MCF 10A (cell line): ENCODE data around the gene DENND5A. TPM values are rescaled to one million over a fixed set of nuclear protein-coding genes. Genes with fewer than 3 reads are reported as not detected.

Source experiments
- Bru-seq: library from RNA; stranded (reverse); fragments of 400-500 nt; gene quantifications from one replicate; lab custom pipeline; 2021; lab: Mats Ljungman, UMichigan
- BruChase-seq, 2 experiments: library from RNA; stranded (reverse); fragments of 400-500 nt; gene quantifications; one replicate each; lab custom pipeline; 2021; lab: Mats Ljungman, UMichigan
- BruUV-seq: library from RNA; stranded (reverse); fragments of 400-500 nt; replicated peaks from 2 replicates; lab custom pipeline; 2021; lab: Mats Ljungman, UMichigan
- CTCF ChIA-PET: fragments of 300-600 bp; sonication (Branson Sonifier 250); formaldehyde crosslinking; extraction: SDS; loops from one replicate; lab custom pipeline; 2021; ENCODE audit warnings: antibody characterized with exemption, inconsistent platforms; lab: Yijun Ruan, JAX
- POLR2A ChIA-PET: fragments of 300-600, 350-650 bp; sonication (Branson Sonifier 250); formaldehyde crosslinking; extraction: SDS; loops from one replicate; lab custom pipeline; 2020; ENCODE audit warnings: antibody characterized with exemption, inconsistent platforms; lab: Yijun Ruan, JAX
- DNase-seq: peaks from one replicate; pipeline ENCODE4 v3.0.0-alpha.2; 2018; ENCODE audit not compliant: unreplicated experiment
- H3K27ac Mint-ChIP-seq: one replicate; pipeline ENCODE4 v1.8.0; 2022; ENCODE audit warnings: mild to moderate bottlenecking, low read depth, mixed read lengths; ENCODE audit not compliant: unreplicated experiment
- H3K27me3 Mint-ChIP-seq: one replicate; pipeline ENCODE4 v1.8.0; 2022; ENCODE audit warnings: mixed read lengths; ENCODE audit not compliant: insufficient read depth, unreplicated experiment
- H3K36me3 Mint-ChIP-seq: one replicate; pipeline ENCODE4 v1.8.0; 2022; ENCODE audit warnings: mild to moderate bottlenecking, moderate library complexity, mixed read lengths; ENCODE audit not compliant: insufficient read depth, unreplicated experiment
- H3K4me1 Mint-ChIP-seq: one replicate; pipeline ENCODE4 v1.8.0; 2022; ENCODE audit warnings: mixed read lengths; ENCODE audit not compliant: insufficient read depth, unreplicated experiment
- H3K4me3 Mint-ChIP-seq: one replicate; pipeline ENCODE4 v1.8.0; 2022; ENCODE audit warnings: mild to moderate bottlenecking, moderate library complexity, mixed read lengths; ENCODE audit not compliant: unreplicated experiment
- H3K9me3 Mint-ChIP-seq: one replicate; pipeline ENCODE4 v1.8.0; 2022; ENCODE audit warnings: mixed read lengths; ENCODE audit not compliant: unreplicated experiment
- CTCF ChIP-seq: fragments of 200-600 bp; IDR thresholded peaks from one replicate; pipeline ENCODE4 v1.8.0; 2022; ENCODE audit warnings: antibody characterized with exemption, mild to moderate bottlenecking; ENCODE audit not compliant: unreplicated experiment
- intact Hi-C: fragments of 100-400 bp; cut with micrococcal nuclease; formaldehyde crosslinking; loops from 2 replicates; pipeline ENCODE4 v1.14.1; 2022
- long read RNA-seq: library from polyadenylated mRNA; stranded (forward); transcript quantifications from one replicate; pipeline ENCODE4 v2.0.0, GENCODE V29; 2022
- total RNA-seq: library from RNA; stranded (reverse); gene quantifications from 2 replicates; pipeline ENCODE4 v1.2.3, GENCODE V29; 2022

Gene DENND5A
- 55.4 and 61.1 TPM in 2 replicates for total RNA-seq
- Bru-seq, nascent RNA: percentile 76 among the genes with signal in this experiment
- percentile 82 among the genes with signal in this experiment for BruChase-seq, experiment 1, labeled RNA remaining after a 6-hour chase
- percentile 77 among the genes with signal in this experiment for BruChase-seq, experiment 2, labeled RNA remaining after a 2-hour chase
- long read RNA-seq, full-length matches to known transcripts: 16 of 61 reads
- long read RNA-seq, partial matches to known transcripts: 36 of 61 reads
- long read RNA-seq, other reads (novel, unspliced or antisense): 9 of 61 reads

- ChIA-PET CTCF (interaction anchor here (0.5 to 0.9 kb wide), 4 partner anchors 13 to 56 kb away, joined by 3 to 4 read pairs (median 3); no protein-coding TSS in a partner anchor), POLR2A (interaction anchor here (0.6 to 2.3 kb wide), 15 partner anchors 12 to 652 kb away, joined by 3 to 14 read pairs (median 5); no protein-coding TSS in a partner anchor)
- Mint-ChIP-seq H3K27ac (peak within 1 kb of the TSS; percentile 70), H3K36me3 (no peaks in the 10 kb centered on the region), H3K27me3 (no peaks in the 10 kb centered on the region), H3K9me3 (no peaks in the 10 kb centered on the region), H3K4me1 (peaks cover 15% of the 10 kb centered on the region), H3K4me3 (peak within 1 kb of the TSS; percentile 84)
- peak; percentile 79 for DNase-seq
- BruUV-seq: no TSS peak
- intact Hi-C loops: loop anchor here (2.0 to 10.0 kb wide), 3 partner anchors 47 to 251 kb away; partner anchors contain the start of gene IPO7
- TF ChIP-seq CTCF: no peak
Observed at GRCh38 chr11:9265211-9266131, at the start of gene DENND5A. TSS of gene DENND5A (minus strand) at chr11:9265350. CDS start at chr11:9265069, 281 bp downstream.

- no peak for TF ChIP-seq CTCF
- ChIA-PET CTCF (interaction anchor here (0.6 to 1.6 kb wide), 5 partner anchors 13 to 192 kb away, joined by 3 to 6 read pairs (median 3); no protein-coding TSS in a partner anchor), POLR2A (interaction anchor here (0.6 to 6.4 kb wide), 31 partner anchors 8 to 1174 kb away, joined by 3 to 109 read pairs (median 3); partner anchors contain the start of genes DENND5A, IPO7 and ZNF143)
- BruUV-seq: no TSS peak
- intact Hi-C loops: loop anchor here (1.0 kb wide), 2 partner anchors 50 to 71 kb away; no protein-coding TSS in a partner anchor
- Mint-ChIP-seq H3K4me1 (peaks cover 14% of the 10 kb centered on the region), H3K4me3 (peak within 1 kb of the TSS; percentile 99), H3K27ac (peak within 1 kb of the TSS; percentile 98), H3K36me3 (peaks cover 5% of the 10 kb centered on the region), H3K27me3 (no peaks in the 10 kb centered on the region), H3K9me3 (no peaks in the 10 kb centered on the region)
- DNase-seq: peak; percentile 99
Observed at GRCh38 chr11:9314291-9315077, 49.3 kb upstream of the DENND5A start, which contains the start of gene TMEM41B. TSS of gene TMEM41B (minus strand) at chr11:9314593. CDS start at chr11:9314441, 152 bp downstream.

GRCh38 chr11:9313648-9314290 is 48.6 kb upstream of the DENND5A start:
- intact Hi-C loops: loop anchor here (1.0 kb wide), 2 partner anchors 51 to 72 kb away; no protein-coding TSS in a partner anchor
- Mint-ChIP-seq H3K27ac (peak overlapping the region; percentile 98), H3K9me3 (no peaks in the 10 kb centered on the region), H3K36me3 (peaks cover 7% of the 10 kb centered on the region), H3K4me1 (peaks cover 14% of the 10 kb centered on the region), H3K4me3 (peak overlapping the region; percentile 99), H3K27me3 (no peaks in the 10 kb centered on the region)
- no peak for TF ChIP-seq CTCF
- POLR2A ChIA-PET: interaction anchor here (0.6 to 6.4 kb wide), 25 partner anchors 9 to 372 kb away, joined by 3 to 109 read pairs (median 4); partner anchors contain the start of genes DENND5A, IPO7, WEE1 and ZNF143
- peak; percentile 20 for DNase-seq
- TSS peak; percentile 56 for BruUV-seq
- CTCF ChIA-PET: interaction anchor here (0.6 to 2.3 kb wide), 9 partner anchors 50 to 192 kb away, joined by 3 to 9 read pairs (median 3); no protein-coding TSS in a partner anchor
